Adrenal gland (tissue), 5 donors: ENCODE results near the gene HUS1B.

ENCODE experiments used
- POLR2A ChIP-seq, 2 donors: fragments of 450-650 bp; IDR thresholded peaks; one replicate each; pipeline ENCODE4 v1.6.1; 2017; ENCODE audit warnings: antibody characterized with exemption in 2 of 2, mild to moderate bottlenecking in 2 of 2, moderate library complexity in 1 of 2
- TF ChIP-seq, protein P1 (sequence below), 6 experiments: fragments of 450-650 bp in 4 of 6; fragments of 200-600 bp in 2 of 6; sonication (generic) in 1 of 6; IDR thresholded peaks; 1 replicate in 5 of 6; 2 replicates in 1 of 6; pipeline versions ENCODE4 v1.5.1 to v1.8.0; 2016 to 2021; ENCODE audit warnings: antibody characterized with exemption in 6 of 6, mild to moderate bottlenecking in 2 of 6, moderate library complexity in 1 of 6
- donor health status: DM: no; HTN: no; CAD: no.

GRCh38 chr6:650098-650497 is 6.8 kb downstream of the HUS1B start:
- no peak for TF ChIP-seq POLR2A (IDR thresholded peaks at IDR 0.05)
- TF ChIP-seq, protein P1, sequence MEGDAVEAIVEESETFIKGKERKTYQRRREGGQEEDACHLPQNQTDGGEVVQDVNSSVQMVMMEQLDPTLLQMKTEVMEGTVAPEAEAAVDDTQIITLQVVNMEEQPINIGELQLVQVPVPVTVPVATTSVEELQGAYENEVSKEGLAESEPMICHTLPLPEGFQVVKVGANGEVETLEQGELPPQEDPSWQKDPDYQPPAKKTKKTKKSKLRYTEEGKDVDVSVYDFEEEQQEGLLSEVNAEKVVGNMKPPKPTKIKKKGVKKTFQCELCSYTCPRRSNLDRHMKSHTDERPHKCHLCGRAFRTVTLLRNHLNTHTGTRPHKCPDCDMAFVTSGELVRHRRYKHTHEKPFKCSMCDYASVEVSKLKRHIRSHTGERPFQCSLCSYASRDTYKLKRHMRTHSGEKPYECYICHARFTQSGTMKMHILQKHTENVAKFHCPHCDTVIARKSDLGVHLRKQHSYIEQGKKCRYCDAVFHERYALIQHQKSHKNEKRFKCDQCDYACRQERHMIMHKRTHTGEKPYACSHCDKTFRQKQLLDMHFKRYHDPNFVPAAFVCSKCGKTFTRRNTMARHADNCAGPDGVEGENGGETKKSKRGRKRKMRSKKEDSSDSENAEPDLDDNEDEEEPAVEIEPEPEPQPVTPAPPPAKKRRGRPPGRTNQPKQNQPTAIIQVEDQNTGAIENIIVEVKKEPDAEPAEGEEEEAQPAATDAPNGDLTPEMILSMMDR (IDR thresholded peaks at IDR 0.05), result no peak
